ENCODE results near the gene SENP3. TPM values are rescaled to one million over a fixed set of nuclear protein-coding genes. Genes with fewer than 3 reads are reported as not detected.

SENP3 gene
- total and polyA plus RNA-seq, 2 experiments from 2014 or later, result 1.9 to 82.5 TPM

- Histone ChIP-seq H2AFZ (no peak overlapping the region), H3K9me3 (ENCODE audit: low read depth) (no peaks in the 10 kb centered on the region), H3K4me1 (ENCODE audit: insufficient read depth) (peaks cover 44% of the 10 kb centered on the region), H3F3A (ENCODE audit: insufficient read depth) (peaks cover 45% of the 10 kb centered on the region), H3K9ac (peak overlapping the region; percentile 66), H3K4me3 (peak overlapping the region; percentile 44; the same call in 1 of the 2 replicates), H3K27ac (peak overlapping the region; percentile 76), H3K27me3 (replicated peaks; ENCODE audit: insufficient read depth) (no peaks in the 10 kb centered on the region), H3K36me3 (ENCODE audit: low read depth) (peaks cover 13% of the 10 kb centered on the region; the same call in 1 of the 2 replicates), H3K4me2 (ENCODE audit: unreplicated experiment) (peak overlapping the region; percentile 77), H4K20me1 (ENCODE audit: insufficient read depth) (no peaks in the 10 kb centered on the region), H3K9me2 (ENCODE audit: insufficient read depth) (no peaks in the 10 kb centered on the region), H3K79me2 (ENCODE audit: insufficient read depth) (peaks cover 21% of the 10 kb centered on the region)
- 16 to 18% methylated on average over 29 to 30 of the region's 30 CpGs for WGBS, 2 experiments (ENCODE audit: low coverage in 1 of 2, low lambda C conversion rate in 2 of 2, missing lambda C conversion rate in 2 of 2)
- DNase-seq, result peak; percentile 37
- no peak for TF ChIP-seq EZH2phosphoT487 (IDR thresholded peaks at IDR 0.05; ENCODE audit: insufficient read depth, low read depth)
- in situ Hi-C loops (cut with MboI), result no loop called here
Observed at GRCh38 chr17:7588553-7589203, 27.0 kb downstream of the SENP3 start.

DNA sequence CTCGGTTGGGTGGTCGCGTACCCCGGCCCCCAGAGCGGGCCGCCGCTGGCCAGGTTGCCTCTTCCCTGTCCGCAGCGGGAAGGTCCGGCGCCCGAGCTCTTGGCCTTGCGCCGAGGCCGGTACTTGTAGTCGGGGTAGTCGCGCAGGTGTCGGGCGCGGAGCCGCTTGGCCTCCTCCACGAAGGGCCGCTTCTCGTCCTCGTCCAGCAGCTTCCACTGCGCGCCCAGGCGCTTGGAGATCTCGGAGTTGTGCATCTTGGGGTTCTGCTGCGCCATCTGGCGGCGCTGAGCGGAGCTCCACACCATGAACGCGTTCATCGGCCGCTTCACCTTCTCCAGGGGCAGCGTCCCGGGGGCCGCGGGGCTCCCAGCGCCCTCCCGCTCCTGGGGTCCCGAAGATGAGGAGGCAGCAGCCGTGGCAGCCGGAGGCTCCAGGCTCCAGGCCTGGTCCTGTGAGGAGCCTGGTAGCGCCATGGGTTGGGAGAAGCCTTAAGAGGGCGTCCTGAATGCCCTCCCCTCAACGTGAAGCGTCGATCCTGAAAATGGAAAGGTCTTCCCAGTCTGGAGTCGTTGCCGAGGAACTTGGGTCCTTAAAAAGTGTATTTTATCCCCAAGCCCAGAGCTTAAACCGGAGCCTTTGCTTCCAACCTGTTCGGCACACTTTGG, 27.6 kb downstream of the SENP3 start:
- H3K9ac ChIP-seq, result peak overlapping the region; percentile 66
- no peak overlapping the region for H2AFZ ChIP-seq
- peaks cover 20% of the 10 kb centered on the region; the same call in 1 of the 2 replicates for H3K36me3 ChIP-seq (ENCODE audit: low read depth)
- H3K4me2 ChIP-seq (ENCODE audit: unreplicated experiment), result peak overlapping the region; percentile 77
- H3K4me3 ChIP-seq, result peak overlapping the region; percentile 44; the same call in 1 of the 2 replicates
- H3K27me3 ChIP-seq (replicated peaks; ENCODE audit: insufficient read depth), result no peaks in the 10 kb centered on the region
- H3K79me2 ChIP-seq (ENCODE audit: insufficient read depth), result peaks cover 17% of the 10 kb centered on the region
- H3K9me2 ChIP-seq (ENCODE audit: insufficient read depth), result no peaks in the 10 kb centered on the region
- no peak for TF ChIP-seq EZH2phosphoT487 (IDR thresholded peaks at IDR 0.05; ENCODE audit: insufficient read depth, low read depth)
- TF ChIP-seq EZH2 (IDR thresholded peaks at IDR 0.05; ENCODE audit: insufficient read depth, poor library complexity, severe bottlenecking), result no peak
- peaks cover 52% of the 10 kb centered on the region for H3F3A ChIP-seq (ENCODE audit: insufficient read depth)
- in situ Hi-C loops (cut with MboI), result no loop called here
- peak; percentile 94 for DNase-seq
- H4K20me1 ChIP-seq (ENCODE audit: insufficient read depth), result no peaks in the 10 kb centered on the region
- WGBS, 2 experiments (ENCODE audit: low coverage in 1 of 2, low lambda C conversion rate in 2 of 2, missing lambda C conversion rate in 2 of 2), result 7 to 8% methylated on average over 49 to 56 of the region's 56 CpGs
- peaks cover 44% of the 10 kb centered on the region for H3K4me1 ChIP-seq (ENCODE audit: insufficient read depth)
- no peaks in the 10 kb centered on the region for H3K9me3 ChIP-seq (ENCODE audit: low read depth)
- H3K27ac ChIP-seq, result peak overlapping the region; percentile 76

- in situ Hi-C loops (cut with MboI), result no loop called here
- Histone ChIP-seq H3K4me1 (ENCODE audit: insufficient read depth) (peaks cover 37% of the 10 kb centered on the region), H3K27ac (peak within 1 kb of the TSS; percentile 76), H3K79me2 (ENCODE audit: insufficient read depth) (peaks cover 10% of the 10 kb centered on the region), H3F3A (ENCODE audit: insufficient read depth) (peaks cover 52% of the 10 kb centered on the region), H3K36me3 (ENCODE audit: low read depth) (peaks cover 27% of the 10 kb centered on the region), H4K20me1 (ENCODE audit: insufficient read depth) (no peaks in the 10 kb centered on the region), H3K27me3 (replicated peaks; ENCODE audit: insufficient read depth) (no peaks in the 10 kb centered on the region), H3K4me2 (ENCODE audit: unreplicated experiment) (peak within 1 kb of the TSS; percentile 77), H3K4me3 (peak within 1 kb of the TSS; percentile 44; the same call in 1 of the 2 replicates), H3K9me3 (ENCODE audit: low read depth) (no peaks in the 10 kb centered on the region), H3K9ac (peak within 1 kb of the TSS; percentile 66), H3K9me2 (ENCODE audit: insufficient read depth) (no peaks in the 10 kb centered on the region), H2AFZ (no peak within 1 kb of the TSS)
- 29 to 49% methylated on average over 10 to 24 of the region's 24 CpGs for WGBS, 2 experiments (ENCODE audit: low coverage in 1 of 2, low lambda C conversion rate in 2 of 2, missing lambda C conversion rate in 2 of 2)
- DNase-seq, result peak; percentile 68
- TF ChIP-seq EZH2phosphoT487 (IDR thresholded peaks at IDR 0.05; ENCODE audit: insufficient read depth, low read depth) (no peak), EZH2 (IDR thresholded peaks at IDR 0.05; ENCODE audit: insufficient read depth, poor library complexity, severe bottlenecking) (no peak)
Observed at GRCh38 chr17:7589891-7590691, 28.4 kb downstream of the SENP3 start, which contains the start of gene SOX15. SOX15 (minus strand) TSS chr17:7590094; CDS start chr17:7589676, 418 bp downstream.

DNA sequence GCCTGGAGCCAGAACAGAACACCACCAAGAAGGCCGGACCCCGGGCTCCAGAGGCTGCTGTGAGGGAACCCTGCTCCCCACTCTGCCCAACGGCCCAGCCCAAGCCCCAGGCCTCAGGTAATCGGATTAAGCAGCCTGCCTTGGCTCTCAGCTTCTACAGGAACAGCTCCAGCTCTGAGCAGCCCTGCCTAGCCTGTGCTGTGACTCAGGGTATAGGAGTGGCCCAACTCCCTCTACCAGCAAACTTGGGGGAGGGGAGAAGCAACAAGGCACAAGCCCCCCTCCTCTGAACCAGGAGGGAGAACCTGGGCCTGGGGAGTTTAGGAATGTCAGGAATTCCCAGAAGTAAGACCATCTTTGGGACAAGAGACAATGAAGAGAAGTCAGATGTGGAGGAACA, 29.0 kb downstream of the SENP3 start:
- Histone ChIP-seq H3K9me3 (ENCODE audit: low read depth) (no peaks in the 10 kb centered on the region), H2AFZ (no peak overlapping the region), H3K4me2 (ENCODE audit: unreplicated experiment) (peak overlapping the region; percentile 15), H3K27me3 (replicated peaks; ENCODE audit: insufficient read depth) (no peaks in the 10 kb centered on the region), H4K20me1 (ENCODE audit: insufficient read depth) (no peaks in the 10 kb centered on the region), H3K9ac (no peak overlapping the region), H3F3A (ENCODE audit: insufficient read depth) (peaks cover 47% of the 10 kb centered on the region), H3K9me2 (ENCODE audit: insufficient read depth) (no peaks in the 10 kb centered on the region), H3K79me2 (ENCODE audit: insufficient read depth) (peaks cover 3% of the 10 kb centered on the region), H3K4me3 (no peak overlapping the region), H3K4me1 (ENCODE audit: insufficient read depth) (peaks cover 37% of the 10 kb centered on the region), H3K36me3 (ENCODE audit: low read depth) (peaks cover 34% of the 10 kb centered on the region), H3K27ac (peak overlapping the region; percentile 30)
- in situ Hi-C loops (cut with MboI), result no loop called here
- peak; percentile 81 for DNase-seq
- TF ChIP-seq EZH2 (IDR thresholded peaks at IDR 0.05; ENCODE audit: insufficient read depth, poor library complexity, severe bottlenecking) (no peak), EZH2phosphoT487 (IDR thresholded peaks at IDR 0.05; ENCODE audit: insufficient read depth, low read depth) (no peak)
- WGBS, 2 experiments (ENCODE audit: low coverage in 1 of 2, low lambda C conversion rate in 2 of 2, missing lambda C conversion rate in 2 of 2), result 50 to 63% methylated on average over 4 of the region's 4 CpGs
